Kidney epithelial cell (primary cell): ENCODE measurements around the gene NEDD4L. TPM values are rescaled to one million over a fixed set of nuclear protein-coding genes. Genes with fewer than 3 reads are reported as not detected.

Source experiments
- DNase-seq: peaks from one replicate; pipeline ENCODE4 v3.0.0-alpha.2; 2010; ENCODE audit warnings: low read depth
- H3K27me3 ChIP-seq: 2 replicates; pipeline ENCODE4 v1.6.0; 2011; ENCODE audit warnings: low read length; ENCODE audit not compliant: control insufficient read depth, insufficient read depth
- H3K36me3 ChIP-seq: 2 replicates; pipeline ENCODE4 v1.5.1; 2011; ENCODE audit warnings: low read length; ENCODE audit not compliant: control insufficient read depth, insufficient read depth
- H3K4me3 ChIP-seq: 2 replicates; pipeline ENCODE4 v1.5.1; 2011; ENCODE audit warnings: low read depth, mild to moderate bottlenecking, control low read depth, low read length
- total RNA-seq: library from RNA; depleted of rRNA; stranded (reverse); fragments of >200 nt; gene quantifications from 2 replicates; pipeline ENCODE4 v1.2.3, GENCODE V29; 2015
- TF ChIP-seq, protein P1 (sequence below): IDR thresholded peaks from 2 replicates; pipeline ENCODE4 v1.5.1; 2011; ENCODE audit warnings: mild to moderate bottlenecking, moderate library complexity, low read length, control low read depth, inconsistent platforms; ENCODE audit not compliant: insufficient read depth, poor library complexity, severe bottlenecking

The NEDD4L gene
- total RNA-seq, 1 donor from 2014 or later: 88.3 TPM

- Histone ChIP-seq H3K27me3 (no peaks in the 10 kb centered on the region), H3K36me3 (no peaks in the 10 kb centered on the region), H3K4me3 (no peak overlapping the region)
- DNase-seq: no peak
- TF ChIP-seq, protein P1, sequence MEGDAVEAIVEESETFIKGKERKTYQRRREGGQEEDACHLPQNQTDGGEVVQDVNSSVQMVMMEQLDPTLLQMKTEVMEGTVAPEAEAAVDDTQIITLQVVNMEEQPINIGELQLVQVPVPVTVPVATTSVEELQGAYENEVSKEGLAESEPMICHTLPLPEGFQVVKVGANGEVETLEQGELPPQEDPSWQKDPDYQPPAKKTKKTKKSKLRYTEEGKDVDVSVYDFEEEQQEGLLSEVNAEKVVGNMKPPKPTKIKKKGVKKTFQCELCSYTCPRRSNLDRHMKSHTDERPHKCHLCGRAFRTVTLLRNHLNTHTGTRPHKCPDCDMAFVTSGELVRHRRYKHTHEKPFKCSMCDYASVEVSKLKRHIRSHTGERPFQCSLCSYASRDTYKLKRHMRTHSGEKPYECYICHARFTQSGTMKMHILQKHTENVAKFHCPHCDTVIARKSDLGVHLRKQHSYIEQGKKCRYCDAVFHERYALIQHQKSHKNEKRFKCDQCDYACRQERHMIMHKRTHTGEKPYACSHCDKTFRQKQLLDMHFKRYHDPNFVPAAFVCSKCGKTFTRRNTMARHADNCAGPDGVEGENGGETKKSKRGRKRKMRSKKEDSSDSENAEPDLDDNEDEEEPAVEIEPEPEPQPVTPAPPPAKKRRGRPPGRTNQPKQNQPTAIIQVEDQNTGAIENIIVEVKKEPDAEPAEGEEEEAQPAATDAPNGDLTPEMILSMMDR: no peak
Measured at GRCh38 chr18:58095222-58095621, 51.2 kb downstream of the NEDD4L start.

- Histone ChIP-seq H3K27me3 (no peaks in the 10 kb centered on the region), H3K4me3 (no peak overlapping the region), H3K36me3 (no peaks in the 10 kb centered on the region)
- no peak for DNase-seq
- TF ChIP-seq, protein P1: no peak
Measured at GRCh38 chr18:58095655-58096054, 51.6 kb downstream of the NEDD4L start.

DNA sequence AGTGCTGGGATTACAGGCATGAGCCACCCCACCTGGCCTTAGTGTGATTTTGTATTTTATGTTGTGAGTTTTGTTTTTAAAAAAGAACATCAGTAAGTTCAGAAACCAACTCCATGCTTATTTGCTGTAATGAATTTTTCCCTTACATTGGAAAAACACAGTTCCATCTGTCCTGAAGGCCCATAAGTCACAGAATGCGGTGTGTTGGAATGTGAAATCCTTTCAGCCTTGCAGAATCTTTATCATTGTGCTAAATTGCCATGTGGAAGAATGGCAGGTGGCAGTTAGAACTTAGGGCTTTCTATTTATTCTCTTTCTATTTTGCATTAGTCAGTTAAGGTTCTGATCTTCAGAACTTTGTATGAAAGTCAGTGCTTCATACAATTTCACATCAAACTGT, 52.6 kb downstream of the NEDD4L start:
- TF ChIP-seq, protein P1: no peak
- H3K36me3 ChIP-seq: no peaks in the 10 kb centered on the region
- no peaks in the 10 kb centered on the region for H3K27me3 ChIP-seq
- H3K4me3 ChIP-seq: no peak overlapping the region
- no peak for DNase-seq

GRCh38 chr18:58097121-58097906, 53.3 kb downstream of the NEDD4L start:
- Histone ChIP-seq H3K4me3 (no peak overlapping the region), H3K36me3 (no peaks in the 10 kb centered on the region), H3K27me3 (no peaks in the 10 kb centered on the region)
- TF ChIP-seq, protein P1: no peak
- no peak for DNase-seq

GRCh38 chr18:58097907-58098166, 53.8 kb downstream of the NEDD4L start:
- no peak for DNase-seq
- TF ChIP-seq, protein P1: no peak
- no peaks in the 10 kb centered on the region for H3K36me3 ChIP-seq
- no peaks in the 10 kb centered on the region for H3K27me3 ChIP-seq
- H3K4me3 ChIP-seq: no peak overlapping the region

- Histone ChIP-seq H3K4me3 (no peak overlapping the region), H3K36me3 (no peaks in the 10 kb centered on the region), H3K27me3 (no peaks in the 10 kb centered on the region)
- TF ChIP-seq, protein P1: no peak
- no peak for DNase-seq
Measured at GRCh38 chr18:58098706-58099105, 54.7 kb downstream of the NEDD4L start.
